CD1c-positive myeloid dendritic cell (primary cell): Measurements from ENCODE around the gene GPC1.

Source experiments
- DNase-seq: peaks from one replicate; pipeline ENCODE4 v3.0.0-alpha.2; 2016; ENCODE audit errors: extremely low spot score

Gene GPC1

GRCh38 chr2:240499309-240500301, 64.1 kb downstream of the GPC1 start:
- no peak for DNase-seq

- DNase-seq = no peak
Measured at GRCh38 chr2:240500561-240501423, 65.3 kb downstream of the GPC1 start.

- no peak for DNase-seq
Measured at GRCh38 chr2:240501531-240501991, 66.1 kb downstream of the GPC1 start.

- no peak for DNase-seq
Measured at GRCh38 chr2:240502059-240502429, 66.6 kb downstream of the GPC1 start.

GRCh38 chr2:240502430-240503121, 67.1 kb downstream of the GPC1 start:
- no peak for DNase-seq

- DNase-seq = no peak
Measured at GRCh38 chr2:240503375-240503774, 67.9 kb downstream of the GPC1 start.

GRCh38 chr2:240503848-240504247, 68.4 kb downstream of the GPC1 start:
- no peak for DNase-seq

GRCh38 chr2:240505910-240506309, 70.4 kb downstream of the GPC1 start:
- DNase-seq = no peak

- DNase-seq = no peak
Measured at GRCh38 chr2:240506406-240507059, 71.1 kb downstream of the GPC1 start.

- no peak for DNase-seq
Measured at GRCh38 chr2:240507060-240507777, 71.8 kb downstream of the GPC1 start.

GRCh38 chr2:240507778-240508251, 72.4 kb downstream of the GPC1 start:
- no peak for DNase-seq

- no peak for DNase-seq
Measured at GRCh38 chr2:240508832-240509545, 73.5 kb downstream of the GPC1 start.

GRCh38 chr2:240509667-240510512, 74.4 kb downstream of the GPC1 start:
- no peak for DNase-seq

GRCh38 chr2:240510513-240511210, 75.2 kb downstream of the GPC1 start:
- DNase-seq = no peak

- no peak for DNase-seq
Measured at GRCh38 chr2:240511351-240512108, 76.1 kb downstream of the GPC1 start.

GRCh38 chr2:240512109-240512485, 76.6 kb downstream of the GPC1 start:
- DNase-seq = no peak

GRCh38 chr2:240512666-240513535, 77.4 kb downstream of the GPC1 start:
- no peak for DNase-seq
